Measurements from ENCODE around the gene SLITRK2.

The SLITRK2 gene

DNA sequence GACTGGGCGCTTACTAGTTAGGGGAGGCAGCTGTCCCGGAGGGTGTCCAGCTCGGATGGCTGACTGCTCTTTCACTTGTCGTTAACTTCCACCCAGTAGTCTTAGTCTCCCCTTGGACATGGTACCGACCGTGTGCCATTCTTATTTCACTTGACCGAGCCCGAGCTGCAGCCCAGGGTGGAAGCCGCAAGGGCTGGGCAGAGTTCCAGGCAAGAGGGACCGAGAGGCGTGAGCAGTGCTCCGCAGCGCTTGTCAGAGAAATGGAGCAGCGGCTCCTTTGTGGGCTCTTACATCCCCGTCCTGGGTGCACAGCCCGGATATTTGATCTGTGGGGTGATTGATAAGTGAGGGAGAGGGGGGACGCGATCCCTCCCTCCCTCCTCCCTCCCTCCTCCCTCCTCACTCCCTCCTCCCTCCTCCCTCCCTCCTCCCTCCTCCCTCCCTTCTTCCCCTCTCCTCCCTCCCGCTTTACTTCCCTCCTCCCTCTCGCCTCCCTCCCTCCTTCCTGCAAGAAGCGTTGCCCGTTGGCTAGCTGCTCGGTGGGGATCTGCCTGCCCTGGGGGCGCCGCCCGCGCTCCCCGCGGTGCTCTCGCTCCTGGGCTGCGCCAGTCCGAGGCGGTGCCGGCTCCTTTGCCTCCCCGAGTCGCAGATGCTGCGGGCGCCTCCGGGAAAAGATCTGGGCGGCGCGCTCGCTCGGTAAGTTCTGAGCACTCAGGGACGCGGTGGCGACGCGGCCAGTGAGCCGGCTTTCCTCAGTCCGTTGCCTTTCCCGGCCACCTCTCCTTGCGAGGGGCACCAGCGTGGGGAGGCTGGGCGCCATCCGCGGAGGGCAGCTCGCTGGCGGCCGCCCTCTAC lies at the start of gene SLITRK2:
Gene SLITRK2 (plus strand): TSS at position 499 of the 855 bp plus-strand sequence. CDS start 4,597 bp downstream, outside the sequence.
- DNase-seq (ENCODE audit: low read depth), result no peak

DNA sequence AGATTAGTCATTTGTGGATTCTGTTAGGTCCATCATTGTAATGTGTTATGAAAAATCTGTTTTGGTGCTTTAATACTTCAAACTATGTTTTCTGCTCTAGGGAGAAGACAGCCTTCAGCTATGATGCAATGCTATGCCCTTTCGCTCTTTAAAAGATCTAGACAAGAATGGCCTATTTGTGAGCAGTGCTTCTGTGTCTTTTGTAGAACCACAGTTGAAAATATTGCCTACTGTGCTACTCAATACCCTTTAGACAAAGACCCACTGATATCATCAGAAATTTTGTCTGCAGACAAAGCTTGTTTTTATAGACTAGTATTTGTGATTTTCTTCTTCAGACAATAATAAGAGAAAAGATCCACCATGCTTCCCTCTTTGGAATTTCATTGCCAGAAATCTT lies 44.6 kb upstream of the SLITRK2 start:
- DNase-seq (ENCODE audit: low read depth), result no peak

DNA sequence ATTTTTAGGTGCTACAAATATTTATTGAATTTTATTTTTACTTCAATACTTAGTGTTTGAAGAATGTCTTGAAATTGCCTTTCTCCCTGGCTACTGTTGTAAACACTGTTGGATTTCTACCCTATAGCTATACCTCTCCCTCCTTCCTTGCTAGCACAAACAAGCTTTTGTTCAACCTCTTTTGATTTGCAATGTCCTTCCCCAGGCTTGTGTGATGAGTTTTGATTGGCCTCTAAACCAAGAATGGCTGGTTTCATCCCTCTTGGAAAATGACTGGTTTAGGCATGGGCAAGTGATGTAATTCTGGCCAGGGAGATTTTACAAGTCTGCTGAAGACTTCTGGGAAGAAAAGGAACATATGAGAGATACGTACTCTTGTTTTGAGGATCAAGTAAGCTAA lies 25.3 kb upstream of the SLITRK2 start:
- DNase-seq (ENCODE audit: low read depth), result no peak

DNA sequence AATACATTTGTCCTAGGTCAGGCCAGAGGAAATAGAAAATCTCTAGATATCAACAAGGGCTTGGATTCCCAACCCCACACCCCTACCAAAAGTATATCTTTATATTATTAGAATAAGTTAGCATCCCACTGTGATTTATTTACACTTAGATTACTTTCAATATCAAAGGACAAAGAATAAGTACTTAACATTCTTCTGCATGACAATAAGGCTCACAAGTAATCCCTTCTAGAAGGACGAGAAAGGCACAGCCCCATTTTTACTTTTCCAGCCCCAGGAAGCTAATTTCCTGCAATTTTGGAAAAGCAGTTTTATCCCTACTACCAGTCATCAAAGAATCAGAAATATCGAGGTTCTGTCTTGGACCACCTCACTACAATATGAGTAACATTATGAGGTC lies 14.1 kb upstream of the SLITRK2 start:
- no peak for DNase-seq (ENCODE audit: low read depth)

- DNase-seq (ENCODE audit: low read depth), result no peak
These were observed 4.5 kb upstream of the SLITRK2 start for GRCh38 chrX:145813081-145813480.

DNA sequence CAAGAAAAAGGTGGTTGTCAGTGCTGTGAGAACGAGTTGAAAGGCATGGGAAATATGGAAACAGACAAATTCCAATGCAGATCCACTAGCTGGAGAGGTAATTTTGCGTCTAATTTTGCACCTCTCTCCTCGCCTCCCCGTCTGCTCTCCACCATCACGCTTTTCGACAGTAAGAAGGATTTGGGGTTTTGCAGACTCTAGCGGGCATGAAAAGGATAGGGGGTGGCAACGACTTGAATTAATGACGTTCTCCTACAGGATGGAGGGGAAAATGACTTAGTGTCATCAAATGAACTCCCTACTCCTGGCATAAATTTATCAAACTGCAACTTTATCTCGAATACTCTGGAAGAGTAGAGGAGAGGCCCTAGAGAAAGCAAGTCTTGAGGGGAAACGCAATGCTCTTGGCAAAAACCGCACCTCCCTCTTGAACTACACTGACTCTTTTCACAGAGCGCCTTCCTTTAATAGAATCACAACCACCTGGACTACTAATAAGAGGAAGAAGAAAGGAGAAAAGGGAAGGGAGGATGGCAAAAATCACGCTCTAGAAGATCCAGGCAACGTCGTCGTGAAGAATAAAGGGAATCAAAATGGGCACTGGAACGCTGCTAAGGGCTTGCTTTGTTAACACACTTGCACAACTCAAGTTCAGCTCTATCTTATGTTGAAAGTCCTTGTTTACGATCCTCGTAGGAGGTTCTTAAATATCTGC lies 871 bp upstream of the SLITRK2 start:
- no peak for DNase-seq (ENCODE audit: low read depth)

GRCh38 chrX:145818186-145819113 lies 821 bp downstream of the SLITRK2 start:
- DNase-seq (ENCODE audit: low read depth), result no peak

DNA sequence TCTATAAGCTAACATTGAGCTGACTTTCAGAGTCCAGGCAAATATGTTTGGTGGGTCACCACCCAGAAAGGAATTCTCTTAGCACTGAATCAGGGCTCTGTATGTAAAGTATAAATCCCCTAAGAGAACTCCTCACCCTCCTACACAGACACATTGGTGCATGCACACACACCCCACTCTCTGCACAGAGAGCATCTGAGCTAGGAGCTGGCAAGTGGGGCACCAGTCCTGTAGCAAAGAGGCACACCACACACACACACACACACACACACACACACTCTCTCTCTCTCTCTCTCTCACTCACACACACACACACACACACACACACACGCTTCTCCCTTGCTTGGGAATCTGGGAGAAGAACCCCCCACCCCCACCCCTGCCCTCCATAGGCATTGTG lies 3.2 kb downstream of the SLITRK2 start:
- DNase-seq (ENCODE audit: low read depth), result no peak

- no peak for DNase-seq (ENCODE audit: low read depth)
These were observed 3.8 kb downstream of the SLITRK2 start for GRCh38 chrX:145821291-145821897.

- no peak for DNase-seq (ENCODE audit: low read depth)
These were observed 4.4 kb downstream of the SLITRK2 start for GRCh38 chrX:145821898-145822571.

GRCh38 chrX:145823132-145823531 lies 5.5 kb downstream of the SLITRK2 start:
- DNase-seq (ENCODE audit: low read depth), result no peak

- no peak for DNase-seq (ENCODE audit: low read depth)
These were observed 8.3 kb downstream of the SLITRK2 start for GRCh38 chrX:145825896-145826295.

DNA sequence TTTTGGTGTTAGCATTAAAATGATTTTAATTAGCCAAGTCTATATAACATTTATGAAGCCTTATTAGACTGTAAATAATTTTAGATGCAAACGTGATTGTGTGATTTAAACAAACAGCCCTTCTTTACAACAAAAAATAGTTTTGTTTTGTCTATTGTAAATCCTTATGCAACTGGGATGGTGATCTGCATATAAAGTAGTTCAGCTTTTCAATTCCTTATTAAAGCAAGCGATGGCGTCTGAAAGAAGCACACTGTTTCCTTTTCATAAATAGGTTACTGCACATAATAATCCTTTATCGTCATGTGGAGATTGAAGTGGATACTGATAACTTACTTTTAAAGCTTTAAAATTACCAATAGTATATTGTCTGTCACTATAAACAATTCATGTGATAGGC lies 8.8 kb downstream of the SLITRK2 start:
- DNase-seq (ENCODE audit: low read depth), result no peak

- DNase-seq (ENCODE audit: low read depth), result no peak
These were observed 15.2 kb downstream of the SLITRK2 start for GRCh38 chrX:145832796-145833195.

GRCh38 chrX:145840531-145840930 lies 22.9 kb downstream of the SLITRK2 start:
- DNase-seq (ENCODE audit: low read depth), result no peak

DNA sequence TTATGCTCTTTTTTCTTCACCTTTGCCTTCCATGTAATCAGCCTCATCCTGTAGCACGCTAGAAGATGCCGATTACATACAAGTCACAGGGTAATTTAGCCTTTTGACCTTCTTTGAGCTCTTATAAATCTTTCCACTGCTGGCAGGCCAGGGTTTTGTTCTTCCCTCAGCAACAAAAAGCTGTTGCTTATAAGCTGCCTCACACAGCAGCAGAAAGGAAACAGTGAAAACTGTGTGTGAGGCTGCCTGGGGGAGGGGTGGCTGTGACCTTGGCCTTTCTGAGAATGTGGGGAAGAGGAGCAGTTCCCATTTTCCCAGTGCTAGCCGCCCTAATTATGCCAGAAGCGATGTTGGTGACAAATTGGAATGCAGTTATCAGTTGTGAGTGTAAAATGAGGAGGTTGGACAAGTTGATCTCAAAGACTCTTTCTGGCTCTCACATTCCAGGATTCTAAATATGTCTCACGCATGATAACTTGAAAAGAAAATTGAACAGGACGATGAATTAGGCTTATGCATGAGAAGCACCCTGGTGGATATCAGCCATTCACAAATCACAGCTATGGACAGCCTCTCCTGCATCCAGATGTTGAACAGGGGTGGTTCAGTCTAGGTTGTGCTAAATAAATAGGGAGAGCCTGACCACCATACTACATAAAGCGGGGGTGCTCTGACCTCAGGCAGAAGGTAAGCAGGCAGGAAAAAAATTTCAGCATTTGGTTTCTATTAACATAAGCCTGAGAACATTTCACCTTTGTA lies 25.7 kb downstream of the SLITRK2 start:
- no peak for DNase-seq (ENCODE audit: low read depth)

DNA sequence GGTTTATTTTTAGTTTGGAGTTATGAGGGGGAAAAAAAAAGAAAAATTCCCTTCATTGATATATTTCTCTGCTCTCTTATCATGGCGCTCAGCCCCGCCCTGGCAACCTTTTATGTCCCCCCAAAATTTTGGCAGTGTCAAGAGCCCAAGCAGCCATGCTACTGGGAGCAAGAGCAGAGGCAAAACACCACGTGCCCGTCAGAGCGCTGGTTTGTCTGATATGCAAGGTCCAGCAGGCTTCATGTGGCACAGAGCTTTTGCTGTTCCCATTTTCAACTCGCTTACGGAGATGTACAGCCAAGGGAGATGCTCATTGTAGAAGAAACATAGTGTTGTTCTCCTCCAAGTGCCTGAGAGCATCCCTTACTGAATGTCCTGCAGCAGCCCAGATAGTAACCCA lies 27.3 kb downstream of the SLITRK2 start:
- DNase-seq (ENCODE audit: low read depth), result no peak

GRCh38 chrX:145848448-145848847 lies 30.8 kb downstream of the SLITRK2 start:
- no peak for DNase-seq (ENCODE audit: low read depth)

- DNase-seq (ENCODE audit: low read depth), result no peak
These were observed 31.2 kb downstream of the SLITRK2 start for GRCh38 chrX:145848857-145849256.

- DNase-seq (ENCODE audit: low read depth), result no peak
These were observed 35.6 kb downstream of the SLITRK2 start for GRCh38 chrX:145853181-145853580.

- no peak for DNase-seq (ENCODE audit: low read depth)
These were observed 38.6 kb downstream of the SLITRK2 start for GRCh38 chrX:145856181-145856580.
